BE2C (cell line): Measurements from ENCODE around the gene RNF212.

Source experiments
- DNase-seq: peaks from one replicate; pipeline ENCODE4 v3.0.0-alpha.2; 2020
- H3K27me3 ChIP-seq: fragments of 250-450 bp; sonication (Bioruptor Pico); 2 replicates; pipeline ENCODE4 v1.5.1; 2020; ENCODE audit warnings: mild to moderate bottlenecking
- H3K36me3 ChIP-seq: fragments of 250-450 bp; sonication (Bioruptor Pico); 2 replicates; pipeline ENCODE4 v1.5.1; 2020; ENCODE audit warnings: mild to moderate bottlenecking
- H3K4me1 ChIP-seq: fragments of 250-450 bp; sonication (Bioruptor Pico); 2 replicates; pipeline ENCODE4 v1.5.1; 2020
- H3K4me3 ChIP-seq: 2 replicates; pipeline ENCODE4 v1.5.1; 2011; ENCODE audit warnings: low read depth, low read length
- H3K9me3 ChIP-seq: fragments of 250-450 bp; sonication (Bioruptor Pico); 2 replicates; pipeline ENCODE4 v1.5.1; 2020
- CTCF ChIP-seq: IDR thresholded peaks from 2 replicates; pipeline ENCODE4 v1.5.1; 2012; ENCODE audit warnings: mild to moderate bottlenecking, low read depth, low read length

Gene RNF212

DNA sequence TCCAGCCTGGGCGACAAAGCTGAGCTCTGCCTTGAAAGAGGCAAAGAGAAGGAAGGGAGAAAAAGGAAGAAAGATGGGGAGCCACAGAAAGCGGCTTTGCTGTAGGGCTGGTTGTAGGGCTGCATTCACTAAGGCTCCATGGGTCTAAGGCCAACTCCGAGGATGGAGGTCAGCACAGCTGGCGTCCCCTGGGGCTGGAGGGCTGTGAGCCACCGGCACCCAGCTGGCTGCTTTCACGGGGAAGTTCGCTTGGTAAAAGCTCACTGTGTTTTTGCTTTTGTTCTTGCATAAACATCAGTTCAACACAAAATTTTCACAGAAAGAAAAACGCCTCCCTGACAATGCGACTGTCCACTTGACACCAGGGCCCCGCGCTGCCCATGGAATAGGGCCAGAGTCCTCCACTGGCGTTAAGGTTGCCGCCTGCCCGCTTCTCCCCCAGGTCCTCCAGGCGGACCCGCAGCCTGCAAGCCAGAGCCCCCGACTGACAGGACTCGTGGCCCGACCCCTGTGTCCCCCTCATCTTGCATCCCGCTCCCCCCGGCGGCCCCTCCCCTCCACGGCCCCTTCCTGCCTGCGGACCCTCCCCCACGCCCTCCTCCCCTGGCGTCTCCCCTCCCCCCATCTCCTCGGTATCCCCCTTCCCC, 1.1 kb downstream of the RNF212 start:
- TF ChIP-seq CTCF: no peak
- no peaks in the 10 kb centered on the region for H3K4me1 ChIP-seq
- H3K9me3 ChIP-seq: no peaks in the 10 kb centered on the region
- no peak overlapping the region for H3K4me3 ChIP-seq
- H3K36me3 ChIP-seq: no peaks in the 10 kb centered on the region
- peaks cover 63% of the 10 kb centered on the region for H3K27me3 ChIP-seq
- no peak for DNase-seq

DNA sequence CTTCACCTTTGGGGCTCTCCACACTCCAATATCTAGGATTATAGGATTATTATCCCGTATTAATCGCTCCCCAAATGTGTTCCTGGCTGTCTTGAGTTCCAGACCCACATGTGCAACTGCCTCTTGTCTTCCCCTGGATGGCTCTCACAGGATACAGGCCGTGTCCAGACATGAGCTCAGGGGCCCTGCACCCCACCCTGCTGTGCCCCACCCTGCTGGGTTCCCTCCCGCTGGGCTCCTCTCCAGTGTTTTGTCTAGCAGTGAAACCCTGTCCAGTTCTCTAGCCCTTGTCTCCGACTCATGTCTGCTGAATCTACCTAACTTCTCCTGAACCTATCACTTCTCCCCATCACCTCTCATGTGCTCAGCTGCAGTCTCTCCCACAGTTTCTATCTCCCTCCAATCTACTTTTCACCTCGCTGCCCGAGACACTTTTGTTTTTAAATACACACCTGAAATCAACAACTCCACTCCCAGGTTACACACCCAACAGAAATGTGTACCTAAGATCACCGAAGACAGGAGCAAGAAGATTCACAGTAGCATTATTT, 2.0 kb downstream of the RNF212 start:
- no peak for DNase-seq
- Histone ChIP-seq H3K9me3 (no peaks in the 10 kb centered on the region), H3K36me3 (no peaks in the 10 kb centered on the region), H3K4me3 (no peak overlapping the region), H3K27me3 (peaks cover 53% of the 10 kb centered on the region), H3K4me1 (no peaks in the 10 kb centered on the region)
- TF ChIP-seq CTCF: no peak

DNA sequence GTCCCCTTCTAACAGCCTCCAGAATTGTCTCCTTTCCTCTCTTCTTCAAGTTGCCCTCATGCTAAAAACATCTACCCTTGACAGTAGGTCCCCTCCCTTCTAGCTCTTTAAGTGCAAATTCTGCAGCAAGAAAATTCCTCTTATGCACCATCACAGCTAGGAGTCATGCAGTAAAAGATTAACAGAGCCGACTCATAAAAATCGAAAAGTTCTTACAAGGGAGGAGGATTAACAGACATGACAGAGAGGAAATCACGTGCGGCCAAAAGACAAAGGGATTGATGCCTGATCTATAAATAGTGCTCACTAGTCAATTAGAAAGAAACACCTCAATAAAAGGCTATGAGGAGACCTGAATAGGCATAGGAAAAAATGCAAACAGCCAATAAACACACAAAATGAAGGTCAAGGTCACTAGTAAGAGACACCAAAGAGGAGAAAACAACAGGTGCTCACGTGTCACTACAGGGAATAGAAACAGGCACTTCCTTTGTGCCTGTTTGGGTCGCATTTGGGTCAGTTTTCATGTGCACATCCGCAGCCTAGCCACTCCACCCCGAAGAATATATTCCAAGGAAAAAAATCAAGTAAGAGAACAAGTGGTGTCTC, 3.4 kb downstream of the RNF212 start:
- Histone ChIP-seq H3K36me3 (no peaks in the 10 kb centered on the region), H3K9me3 (no peaks in the 10 kb centered on the region), H3K4me3 (no peak overlapping the region), H3K4me1 (no peaks in the 10 kb centered on the region), H3K27me3 (peaks cover 40% of the 10 kb centered on the region)
- no peak for TF ChIP-seq CTCF
- no peak for DNase-seq

- H3K4me1 ChIP-seq: no peaks in the 10 kb centered on the region
- TF ChIP-seq CTCF: no peak
- H3K9me3 ChIP-seq: no peaks in the 10 kb centered on the region
- H3K27me3 ChIP-seq: peaks cover 33% of the 10 kb centered on the region
- no peak for DNase-seq
- H3K36me3 ChIP-seq: no peaks in the 10 kb centered on the region
- no peak overlapping the region for H3K4me3 ChIP-seq
Measured at GRCh38 chr4:1109333-1109732, 4.0 kb downstream of the RNF212 start.

DNA sequence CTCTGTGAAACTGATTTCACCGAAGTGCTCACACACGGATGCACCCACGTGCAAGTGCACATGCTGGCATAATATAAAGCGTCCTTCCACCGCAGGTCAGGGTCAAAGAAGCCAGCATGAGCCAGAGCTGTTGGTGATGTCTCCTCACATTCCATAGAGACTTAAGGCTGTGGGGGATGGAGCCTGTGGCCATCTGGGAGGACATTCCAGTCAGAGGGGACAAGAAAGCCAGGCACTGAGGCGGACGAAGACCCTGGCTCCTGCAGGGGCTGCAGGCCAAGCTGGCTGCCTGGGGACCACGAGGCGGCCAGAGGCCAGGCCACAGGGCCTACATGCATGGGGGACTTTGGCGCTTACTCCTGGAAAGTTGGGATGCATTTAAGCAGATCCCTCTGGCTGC, 7.7 kb downstream of the RNF212 start:
- H3K27me3 ChIP-seq: peaks cover 27% of the 10 kb centered on the region
- H3K4me3 ChIP-seq: no peak overlapping the region
- TF ChIP-seq CTCF: no peak
- H3K36me3 ChIP-seq: no peaks in the 10 kb centered on the region
- DNase-seq: no peak
- H3K4me1 ChIP-seq: no peaks in the 10 kb centered on the region
- H3K9me3 ChIP-seq: no peaks in the 10 kb centered on the region

DNA sequence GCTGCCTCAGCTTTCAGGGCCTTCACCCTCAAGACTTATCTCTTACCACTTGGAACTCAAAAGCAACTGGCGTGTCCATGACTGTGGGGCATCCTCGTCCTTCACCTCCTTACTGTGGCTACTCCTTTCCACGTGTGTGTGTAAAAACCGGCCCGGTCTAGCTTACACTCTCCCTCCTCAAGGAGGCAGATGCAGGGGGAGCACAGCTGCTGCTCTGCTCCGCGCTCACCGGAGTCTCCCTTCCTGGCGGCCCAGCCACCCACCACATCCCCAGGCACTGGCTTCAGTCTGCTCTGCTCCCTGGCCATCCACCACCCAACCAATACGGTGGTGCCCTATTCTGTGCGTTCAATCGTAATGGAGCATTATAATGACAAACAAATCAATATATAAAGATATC, 8.3 kb downstream of the RNF212 start:
- no peak for DNase-seq
- H3K36me3 ChIP-seq: no peaks in the 10 kb centered on the region

More for the DNA sequence above, 8.3 kb downstream of the RNF212 start:
- Histone ChIP-seq H3K4me3 (no peak overlapping the region), H3K9me3 (no peaks in the 10 kb centered on the region), H3K4me1 (no peaks in the 10 kb centered on the region), H3K27me3 (peaks cover 24% of the 10 kb centered on the region)
- no peak for TF ChIP-seq CTCF
